GM19025 (cell line): ENCODE results near the gene SPACA9.

ENCODE experiments used
- ATAC-seq: cut with Tn5 transposase; IDR thresholded peaks from one replicate; pipeline ENCODE4 v1.9.1; 2021; ENCODE audit warnings: mild to moderate bottlenecking, low read depth, moderate library complexity; ENCODE audit not compliant: unreplicated experiment

The SPACA9 gene

DNA sequence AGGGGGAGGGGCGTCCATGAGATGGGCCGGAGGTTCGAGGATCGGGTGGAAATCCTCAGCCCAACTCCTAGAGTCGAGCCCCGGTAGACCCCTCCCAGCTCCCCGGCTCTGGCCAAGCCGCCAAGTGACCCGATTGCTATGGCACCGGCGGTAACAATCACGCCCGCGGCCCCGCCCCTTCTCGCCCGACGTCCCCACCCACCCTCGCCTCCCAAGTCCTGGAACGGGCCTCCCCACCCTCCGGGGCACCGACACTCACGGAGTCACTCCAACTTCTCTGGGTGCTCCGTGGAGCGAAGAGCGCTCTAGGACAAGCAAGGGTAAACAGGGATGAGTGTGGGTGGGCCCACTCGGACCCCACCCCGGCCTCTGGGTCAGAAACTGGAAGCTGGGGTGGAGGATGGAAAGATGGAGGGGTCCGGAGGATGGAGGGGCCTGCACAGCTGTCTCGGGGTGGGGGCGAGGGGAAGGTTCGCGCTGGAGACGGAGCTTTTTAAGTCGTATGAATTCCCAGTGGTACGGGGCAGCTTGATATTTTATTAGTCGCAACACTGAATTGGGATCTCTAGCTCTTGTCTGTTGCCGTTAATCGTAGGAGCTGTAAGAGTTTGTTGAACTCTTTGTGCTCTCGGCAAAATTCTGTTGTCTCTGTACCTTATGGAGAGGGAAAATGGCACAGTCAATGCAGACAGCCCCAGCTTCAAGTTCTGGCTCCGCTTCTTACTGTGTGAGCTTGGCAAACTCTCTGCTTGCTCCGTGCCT, at the start of gene SPACA9:
SPACA9 (plus strand) TSS at position 204 of the 762 bp plus-strand sequence. CDS start 5,050 bp downstream, outside the sequence.
- no peak for ATAC-seq

DNA sequence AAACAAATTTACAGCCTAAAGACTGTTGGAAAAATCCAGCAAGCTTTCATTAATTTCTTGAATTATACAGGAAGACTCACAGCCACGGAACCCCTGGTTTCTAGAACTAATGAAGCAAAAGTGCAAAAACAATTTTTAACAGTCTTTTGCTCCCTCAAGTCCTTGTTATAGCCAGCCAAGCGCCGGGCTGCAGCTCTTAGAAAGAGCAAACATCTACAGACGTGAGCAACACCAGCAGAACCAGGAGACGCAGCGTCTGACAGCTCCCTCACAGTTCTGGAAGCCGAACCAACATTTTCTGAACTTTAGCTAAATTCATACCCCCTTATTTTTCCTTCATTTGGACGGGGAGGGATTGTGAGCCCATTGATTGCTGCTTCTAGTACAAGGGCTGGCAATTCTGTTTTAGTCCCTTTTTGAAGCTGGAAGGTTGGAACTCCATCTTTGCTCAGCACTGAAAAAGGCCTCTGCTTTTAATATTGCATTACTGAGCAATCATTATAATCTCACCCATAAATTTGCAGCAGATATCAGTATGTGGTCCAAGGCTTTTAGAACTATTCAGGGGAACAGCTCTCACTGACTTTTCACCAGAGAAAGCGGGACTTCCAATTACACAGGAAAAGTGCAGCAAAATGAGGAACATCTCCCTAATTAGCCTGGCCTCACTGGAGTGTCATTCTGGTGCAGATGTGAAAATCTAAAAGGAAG, 46.4 kb upstream of the SPACA9 start:
- ATAC-seq = no peak

DNA sequence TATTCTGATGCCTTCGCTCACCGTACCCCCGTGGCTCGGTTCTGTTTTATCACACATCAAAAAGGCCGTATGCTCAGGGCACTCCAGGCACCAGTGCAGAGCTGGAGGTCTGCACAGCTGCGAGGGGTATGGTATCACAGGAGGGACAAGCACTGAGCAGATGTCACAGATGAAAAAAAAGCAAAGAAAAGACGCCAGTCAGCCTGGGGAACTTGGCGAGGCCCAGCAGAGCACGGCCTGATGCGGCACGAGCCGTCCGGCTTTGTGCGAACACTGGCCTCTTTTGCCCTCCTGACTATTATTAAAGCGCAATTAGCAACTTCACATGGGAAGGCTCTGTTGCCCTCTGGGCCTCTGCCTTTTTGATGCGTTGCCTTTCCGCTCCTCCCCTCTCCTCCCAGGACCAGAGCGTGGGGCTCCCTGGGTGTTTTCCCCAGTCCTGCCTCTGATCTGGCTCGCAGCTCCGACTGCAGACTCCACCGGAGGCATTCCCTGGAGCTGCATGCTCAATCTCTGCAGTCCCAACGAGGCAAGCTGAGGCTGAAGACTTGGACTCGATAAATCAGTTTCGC, 45.1 kb upstream of the SPACA9 start:
- no peak for ATAC-seq

DNA sequence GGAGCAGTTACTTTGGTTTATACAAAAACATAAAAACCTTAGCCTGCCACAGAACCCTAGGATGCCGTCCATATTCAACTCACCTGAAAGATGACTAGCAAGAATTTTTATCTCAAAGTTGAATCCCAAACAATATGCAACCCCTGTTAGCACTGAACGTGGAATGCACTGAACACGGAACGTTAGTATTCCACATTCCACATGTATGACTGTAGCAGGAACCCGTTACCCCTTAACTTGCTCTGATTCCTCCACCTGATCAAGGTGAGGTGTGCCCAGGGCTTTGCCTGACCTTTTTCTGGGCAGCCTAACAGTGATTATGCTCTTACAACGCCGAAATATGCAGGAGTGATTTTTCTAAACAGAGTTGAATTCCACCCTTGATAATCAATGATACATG, 44.4 kb upstream of the SPACA9 start:
- ATAC-seq = no peak

DNA sequence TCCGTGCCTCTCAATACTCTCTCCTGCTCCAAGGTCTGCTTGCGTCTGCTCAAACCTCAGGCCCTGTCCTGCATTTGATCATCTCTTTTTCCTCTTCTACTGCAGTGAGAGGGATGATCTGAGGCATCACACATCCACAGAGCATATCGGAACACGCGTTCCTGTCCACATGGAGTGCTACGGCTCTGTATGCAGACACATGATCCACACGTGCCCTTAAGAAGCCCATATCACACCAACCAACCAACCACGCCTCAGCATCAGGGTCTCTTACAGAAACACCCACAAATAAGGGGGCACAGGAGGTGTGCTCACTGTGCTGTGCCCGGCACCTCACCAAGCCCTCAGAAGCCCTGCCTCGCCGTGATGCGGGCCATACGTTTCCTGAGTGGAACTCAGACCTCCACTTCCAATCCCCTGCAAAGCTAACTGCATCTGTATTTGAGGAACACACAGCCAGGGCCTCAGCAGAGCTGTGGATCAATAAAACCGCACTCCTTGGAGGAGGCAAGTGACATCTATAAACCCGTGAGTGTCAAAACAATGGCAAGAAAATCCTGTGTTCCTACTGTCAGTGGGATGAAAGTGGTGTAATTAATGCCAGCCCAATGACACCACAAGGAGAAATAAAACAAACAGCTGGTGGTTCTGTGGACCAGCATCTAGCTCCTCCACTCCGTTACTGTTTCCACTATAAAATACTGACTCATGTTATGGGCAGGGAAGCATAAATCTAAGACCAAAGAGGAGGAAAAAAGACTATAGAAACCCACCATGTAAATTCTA, 41.0 kb upstream of the SPACA9 start:
- no peak for ATAC-seq

DNA sequence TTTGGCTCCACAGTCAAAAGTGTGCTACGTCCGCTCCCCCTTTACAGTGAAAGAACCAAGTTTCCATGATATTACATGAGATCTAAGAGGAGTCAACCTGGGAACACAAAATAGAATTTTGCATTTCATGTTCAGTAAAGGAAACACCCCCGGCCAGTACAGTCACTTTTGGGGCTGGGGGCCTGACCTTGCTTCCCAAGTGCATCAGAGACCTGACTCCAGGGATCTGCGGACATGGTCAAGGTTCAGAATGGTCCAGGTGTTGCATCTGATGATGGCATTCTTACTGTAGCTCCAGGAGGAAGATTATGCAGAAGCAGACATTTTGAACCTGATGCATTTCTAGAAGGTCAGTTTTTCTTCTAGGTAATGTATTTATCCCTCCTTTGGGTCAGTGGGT, 40.4 kb upstream of the SPACA9 start:
- no peak for ATAC-seq

DNA sequence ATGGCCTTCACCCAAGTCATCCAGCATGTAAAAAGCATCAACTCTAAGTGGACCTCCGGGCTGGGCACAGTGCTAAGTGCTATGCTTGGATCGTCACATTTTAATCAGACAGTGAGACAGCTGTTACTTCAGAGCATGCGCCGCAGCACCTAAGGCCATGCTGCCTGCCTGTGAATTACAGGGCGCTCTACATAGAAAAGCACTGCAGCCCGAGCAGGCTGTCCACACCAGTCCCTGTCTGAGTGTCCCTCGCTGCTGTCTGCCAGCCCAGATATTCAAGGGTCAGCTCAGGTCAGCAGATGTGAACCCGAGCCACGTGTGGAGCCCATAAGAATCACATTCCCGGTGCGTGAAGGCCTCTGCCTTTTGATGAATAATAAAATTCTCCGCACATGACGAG, 37.7 kb upstream of the SPACA9 start:
- no peak for ATAC-seq

DNA sequence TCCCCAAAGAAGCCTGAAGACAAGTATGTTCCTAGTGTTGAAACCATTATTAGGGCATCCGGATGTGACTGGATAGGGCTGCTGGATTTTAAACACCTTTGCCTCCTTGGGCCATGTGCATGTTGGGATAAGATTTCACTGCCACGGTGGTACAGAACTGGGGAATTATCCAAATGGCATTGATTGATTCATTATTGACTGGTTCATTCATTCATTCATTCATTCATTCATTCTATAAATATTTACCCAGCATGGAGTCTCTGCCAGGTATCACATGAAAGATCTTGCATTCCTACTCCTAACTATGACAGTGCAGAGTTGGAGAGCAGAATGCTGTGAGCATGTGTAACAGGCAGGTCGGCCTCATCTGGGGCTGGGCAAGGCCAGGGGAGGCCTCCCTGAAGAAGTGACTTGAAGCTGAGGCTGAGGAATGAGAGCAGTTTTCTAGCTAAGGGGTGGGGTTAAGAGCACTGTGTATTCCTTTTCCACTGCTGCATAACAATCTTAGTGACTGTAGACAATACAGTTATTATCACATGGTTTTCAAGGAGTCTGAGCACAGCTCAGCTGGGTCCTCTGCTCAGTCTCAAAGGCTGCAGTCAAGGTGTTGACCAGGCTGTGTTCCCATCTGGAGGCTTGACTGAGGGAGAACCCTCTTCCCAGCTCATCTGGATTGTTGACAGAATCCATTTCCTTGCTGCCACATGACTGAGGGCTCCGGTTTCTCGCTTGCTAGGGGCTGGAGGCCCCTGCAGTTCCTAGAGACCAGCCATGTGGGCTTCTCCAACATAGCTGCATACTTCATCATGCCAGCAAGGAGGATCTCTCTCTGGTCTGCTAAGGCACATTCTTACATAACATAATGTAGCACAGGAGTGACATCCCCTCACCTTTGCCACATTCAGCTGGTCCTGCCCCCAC, 36.3 kb upstream of the SPACA9 start:
- ATAC-seq = no peak

DNA sequence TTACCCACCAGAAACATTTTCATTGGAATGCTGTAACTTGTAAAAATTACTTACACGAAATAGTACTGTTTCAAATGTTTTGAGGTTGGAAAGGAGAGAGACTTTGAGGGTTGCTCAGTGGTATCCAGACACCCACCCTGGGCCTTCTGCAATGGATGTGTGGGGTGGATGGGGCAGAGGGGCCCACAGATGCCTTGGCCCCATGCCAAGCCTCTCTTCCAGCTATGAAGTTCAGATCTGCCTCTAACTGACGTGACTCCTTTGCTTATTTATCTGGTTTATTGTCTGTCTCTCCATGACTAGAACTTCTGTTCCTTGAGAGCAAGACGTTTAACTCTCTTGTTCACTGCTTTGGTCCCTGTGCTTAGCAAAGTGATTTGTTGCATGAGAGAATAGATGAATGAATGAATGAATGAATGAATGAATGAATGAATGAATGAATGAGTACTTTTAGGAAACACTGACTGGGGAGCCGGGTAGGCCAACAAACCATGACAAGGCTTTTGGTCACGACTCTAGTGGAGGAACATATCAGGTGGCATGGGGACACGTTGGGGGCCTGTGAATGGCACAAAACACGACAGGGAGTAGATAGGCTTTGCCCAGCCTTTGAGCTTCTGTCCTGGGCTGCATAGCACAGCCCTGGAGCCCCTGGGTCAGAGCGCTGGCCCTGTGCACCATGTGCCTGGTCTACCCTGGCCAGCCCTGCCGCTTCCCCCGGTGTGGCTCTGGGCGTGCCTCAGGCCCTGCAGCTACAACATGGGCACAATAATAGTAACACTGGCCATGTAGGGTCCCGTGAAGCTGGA, 32.4 kb upstream of the SPACA9 start:
- no peak for ATAC-seq

DNA sequence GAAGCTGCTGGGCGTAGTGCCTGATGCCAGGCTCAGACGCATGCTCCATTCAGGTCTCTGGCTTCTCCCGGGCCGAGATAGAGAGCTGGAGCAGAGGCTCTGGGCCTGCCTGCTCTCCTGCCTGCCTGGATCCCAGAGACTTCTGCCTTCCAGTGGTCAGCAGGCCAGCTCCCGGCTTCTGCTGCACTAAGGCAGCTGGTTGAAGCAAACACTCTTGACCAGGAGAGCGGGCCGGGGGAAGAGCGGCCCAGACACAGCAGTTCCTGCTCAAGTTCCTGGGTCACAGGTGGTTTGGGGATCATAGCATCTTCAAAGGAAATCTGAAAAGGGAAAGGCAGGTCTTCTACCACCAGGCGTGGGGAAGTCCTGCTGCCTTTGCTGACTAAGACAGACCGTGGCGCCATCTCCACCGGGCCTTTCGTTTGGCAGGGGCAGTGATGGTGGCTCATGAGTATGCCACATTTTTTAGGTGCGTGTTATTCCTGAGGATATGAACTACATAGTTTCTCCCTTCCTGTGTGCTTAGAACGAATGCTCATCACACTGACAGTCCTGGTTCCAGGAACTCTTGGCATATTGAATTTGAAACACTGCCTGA, 31.7 kb upstream of the SPACA9 start:
- no peak for ATAC-seq

DNA sequence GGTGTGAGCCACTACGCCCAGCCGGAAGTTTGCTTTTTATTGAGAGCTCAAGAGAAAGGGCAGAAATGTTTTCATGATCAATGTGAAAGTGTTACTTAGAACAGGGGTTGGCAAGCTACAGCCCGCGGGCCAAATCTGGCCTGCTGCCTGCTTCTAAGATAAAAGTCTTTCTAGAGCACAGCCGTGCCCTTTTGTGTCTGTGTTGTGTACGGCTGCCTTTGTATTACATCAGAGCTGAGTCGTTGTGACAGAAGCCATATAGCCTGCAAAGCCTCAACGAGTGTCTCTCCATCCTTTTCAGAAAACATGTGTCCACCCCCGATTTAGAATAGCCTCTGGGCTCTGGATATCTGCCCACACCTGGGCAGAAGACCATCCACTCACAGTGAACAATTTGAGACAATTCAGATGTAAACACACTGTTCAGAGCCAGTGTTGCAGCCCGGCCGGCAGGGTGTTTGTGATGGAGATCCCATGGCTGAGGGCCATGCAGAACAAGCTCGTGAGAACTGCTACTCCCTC, 29.5 kb upstream of the SPACA9 start:
- no peak for ATAC-seq

DNA sequence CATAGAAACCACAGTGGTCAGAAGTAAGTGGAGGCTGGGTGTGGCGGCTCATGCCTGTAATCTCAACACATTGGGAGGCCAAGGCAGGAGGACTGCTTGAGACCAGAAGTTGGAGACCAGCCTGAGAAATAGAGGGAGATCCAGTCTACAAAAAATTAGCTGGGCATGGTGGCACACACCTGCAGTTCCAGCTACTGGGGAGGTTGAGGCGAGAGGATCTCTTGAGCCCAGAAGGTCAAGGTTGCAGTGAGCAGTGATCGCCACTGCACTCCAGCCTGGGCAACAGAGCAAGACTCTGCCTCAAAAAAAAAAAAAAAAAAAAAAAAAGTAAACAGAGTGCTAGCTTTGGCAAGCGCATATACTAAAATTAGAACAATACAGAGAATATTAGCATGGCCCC, 25.2 kb upstream of the SPACA9 start:
- ATAC-seq = no peak

DNA sequence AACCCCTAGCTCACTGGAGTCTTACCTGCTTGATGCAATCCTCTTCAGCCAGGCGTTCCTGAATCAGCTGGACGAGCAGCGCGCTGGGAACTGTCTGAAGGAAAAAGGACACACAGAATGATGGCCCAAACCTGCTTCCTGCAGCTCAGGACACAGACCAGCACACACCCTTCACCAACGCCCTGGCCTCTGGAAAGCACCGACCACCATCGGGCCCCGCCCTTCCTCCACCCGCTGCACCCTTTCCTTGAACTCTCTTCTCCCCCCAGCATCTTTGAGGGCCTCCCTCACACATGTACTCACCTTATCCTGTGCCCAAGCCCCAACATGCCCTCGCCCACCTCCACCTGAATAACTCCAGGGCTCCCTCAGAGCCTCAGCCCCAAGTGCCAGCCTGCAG, 23.9 kb upstream of the SPACA9 start:
- no peak for ATAC-seq

DNA sequence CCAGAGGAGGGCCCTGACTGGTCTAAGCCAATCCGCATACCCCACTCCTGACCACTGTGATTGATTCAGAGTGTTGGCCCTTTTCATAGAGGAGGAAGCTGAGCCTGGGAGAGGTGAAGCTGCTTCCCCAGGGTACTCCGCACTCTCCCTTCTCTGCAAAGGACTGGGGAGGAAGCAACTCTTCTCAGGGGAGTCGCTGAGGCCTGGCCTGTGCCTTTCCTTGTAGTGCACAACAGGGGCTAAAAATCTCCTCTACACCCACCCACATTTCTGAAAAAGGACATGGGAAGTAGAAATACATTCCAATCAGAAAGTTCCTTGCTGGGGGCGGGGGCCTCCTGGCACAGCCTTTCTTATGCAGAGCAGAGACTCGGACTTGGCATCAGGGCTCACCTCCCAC, 22.8 kb upstream of the SPACA9 start:
- ATAC-seq = no peak

DNA sequence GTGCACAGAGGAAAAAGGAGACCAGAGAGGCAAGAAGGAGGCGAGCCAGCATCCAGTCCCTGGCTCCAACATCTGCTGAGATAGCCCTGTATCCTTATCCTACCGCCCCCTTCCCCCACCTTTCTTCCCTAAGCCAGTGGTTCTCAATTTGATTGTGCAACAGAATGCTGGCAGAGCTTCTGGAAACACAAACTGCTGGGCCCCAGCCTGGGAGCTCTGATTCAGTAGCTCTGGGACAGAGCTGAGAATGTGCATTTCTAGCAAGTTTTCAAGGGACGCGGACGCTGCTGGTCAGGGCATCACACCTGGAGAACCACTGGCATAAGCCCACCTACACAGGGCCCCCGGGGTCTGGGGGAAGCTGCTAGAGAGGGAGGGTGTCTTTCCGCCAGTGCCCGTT, 21.7 kb upstream of the SPACA9 start:
- no peak for ATAC-seq

DNA sequence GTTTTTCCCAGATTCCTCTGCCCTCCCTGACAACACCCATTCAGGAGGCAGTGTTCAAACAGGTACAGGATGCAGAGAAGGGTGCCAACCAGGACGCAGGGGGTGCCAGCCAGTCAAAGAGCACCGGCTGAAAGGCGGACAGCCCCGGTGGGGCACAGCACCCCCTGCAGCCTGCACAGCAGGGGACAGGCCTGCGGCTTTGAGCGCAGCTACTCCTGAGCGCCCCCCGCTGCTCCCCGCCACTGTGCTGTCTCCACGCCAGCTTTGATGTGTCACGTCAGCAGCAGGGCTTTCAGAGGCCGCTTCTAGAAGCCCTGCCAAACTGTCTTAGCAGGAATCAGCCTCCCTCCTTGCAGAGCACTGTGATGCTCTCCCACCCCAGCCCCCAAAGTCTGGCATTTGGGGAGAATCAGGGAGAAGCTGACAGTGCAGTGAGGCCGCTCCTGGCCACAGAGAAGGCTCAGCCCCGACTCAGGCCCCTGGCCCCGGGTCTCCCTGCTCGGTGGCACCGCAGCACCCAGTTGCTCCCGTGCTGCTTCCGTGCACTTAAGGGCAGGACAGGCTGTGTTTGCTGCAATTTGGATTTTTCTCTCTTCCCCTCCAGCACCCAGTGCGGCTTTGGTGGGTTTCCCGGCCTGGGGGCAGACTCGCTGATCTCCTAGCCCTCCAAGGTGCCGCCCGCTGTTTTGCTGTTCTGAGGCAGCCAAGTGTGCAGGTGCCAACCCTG, 20.9 kb upstream of the SPACA9 start:
- ATAC-seq = no peak

DNA sequence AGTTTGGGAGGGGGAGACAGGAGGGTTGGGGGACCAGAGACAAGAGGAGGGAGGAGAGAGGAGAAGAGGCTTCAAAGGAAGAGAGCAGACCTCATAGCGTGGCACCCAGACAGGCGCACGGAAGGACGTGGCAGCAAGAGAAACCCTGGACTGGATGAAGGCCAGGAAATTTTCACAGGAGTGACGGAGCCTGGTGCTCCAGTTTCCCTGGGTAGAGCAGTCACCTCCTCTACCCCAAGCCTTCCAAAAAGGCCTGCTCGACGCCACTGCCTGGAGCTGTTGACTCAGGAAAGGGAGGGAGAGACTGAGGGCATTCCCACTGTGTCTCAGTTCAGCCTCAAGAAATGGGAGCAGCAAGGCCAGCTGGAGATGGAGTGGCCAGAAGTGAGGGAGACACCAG, 19.9 kb upstream of the SPACA9 start:
- ATAC-seq = no peak

DNA sequence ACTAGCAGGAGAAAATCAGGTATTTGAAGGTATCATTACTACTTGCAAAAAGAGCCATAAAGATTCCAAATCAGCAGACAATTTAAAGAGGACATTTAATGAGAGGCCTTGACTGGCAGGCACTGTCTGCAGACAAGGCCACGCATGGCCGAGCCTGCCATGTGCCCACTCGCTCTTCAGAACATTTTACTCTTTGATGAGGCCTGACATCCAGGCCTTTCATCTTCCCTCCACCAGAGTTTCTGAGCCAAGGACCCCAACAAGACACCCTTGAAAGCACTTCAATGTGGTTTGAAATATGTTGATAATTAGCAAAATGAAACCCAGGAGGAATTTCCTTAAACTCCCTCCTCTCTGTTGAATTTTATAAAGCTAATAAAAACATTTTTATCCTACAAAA, 17.0 kb upstream of the SPACA9 start:
- ATAC-seq = no peak
